ENCODE results near the gene MED26. TPM values are rescaled to one million over a fixed set of nuclear protein-coding genes. Genes with fewer than 3 reads are reported as not detected.
"Not testable (repeated sequence)": the region's sequence is repeated elsewhere in the genome, so short reads cannot be mapped to it uniquely, and the experiment has no call there.

MED26 gene
- total RNA-seq, 4 donors from 2014 or later, result 4.4 to 12.9 (median 8.4) TPM

- 92 to 96% methylated on average over 3 of the region's 3 CpGs for WGBS, 2 donors
- no peak overlapping the region for H3K27ac ChIP-seq
These were observed 26.6 kb upstream of the MED26 start for GRCh38 chr19:16654627-16655026.

DNA sequence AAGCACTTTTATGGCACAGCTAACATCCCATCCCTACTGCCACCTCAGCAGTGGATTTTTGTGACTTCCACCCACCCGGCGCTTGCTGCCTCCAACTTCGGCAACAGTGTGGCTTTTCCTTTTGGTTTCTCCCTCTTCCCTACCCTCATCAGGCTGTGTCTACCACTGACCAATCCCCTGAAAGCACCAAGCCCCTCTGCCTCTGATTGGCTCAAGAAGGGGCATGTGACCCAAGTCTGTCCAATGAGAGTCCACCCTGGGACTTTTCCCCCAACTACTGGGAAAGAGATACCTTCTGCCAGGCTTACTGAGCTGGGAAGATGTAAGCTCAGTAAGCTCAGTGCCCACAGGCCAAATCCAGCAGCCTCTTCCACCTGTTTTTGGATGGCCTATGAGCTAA lies 26.1 kb upstream of the MED26 start:
- intact Hi-C loops (cut with DNase I), result no loop called here
- WGBS, 2 donors, result 93 to 98% methylated on average over 3 of the region's 3 CpGs
- H3K4me3 ChIP-seq (replicated peaks in 1 of 3), result no peak overlapping the region

More at GRCh38 chr19:16654627-16655026, 26.6 kb upstream of the MED26 start:
- Histone ChIP-seq H3K4me3 (replicated peaks in 1 of 3) (no peak overlapping the region), H3K4me1 (peaks cover 12% of the 10 kb centered on the region in 2 donors), H3K27me3 (no peaks in the 10 kb centered on the region), H3K9me3 (no peaks in the 10 kb centered on the region), H3K36me3 (peaks cover 34 to 61% of the 10 kb centered on the region in 2 donors)
- DNase-seq, result no peak
- intact Hi-C loops (cut with DNase I), result no loop called here
- no peak for TF ChIP-seq POLR2A (IDR thresholded peaks at IDR 0.05)
- TF ChIP-seq, protein P1, sequence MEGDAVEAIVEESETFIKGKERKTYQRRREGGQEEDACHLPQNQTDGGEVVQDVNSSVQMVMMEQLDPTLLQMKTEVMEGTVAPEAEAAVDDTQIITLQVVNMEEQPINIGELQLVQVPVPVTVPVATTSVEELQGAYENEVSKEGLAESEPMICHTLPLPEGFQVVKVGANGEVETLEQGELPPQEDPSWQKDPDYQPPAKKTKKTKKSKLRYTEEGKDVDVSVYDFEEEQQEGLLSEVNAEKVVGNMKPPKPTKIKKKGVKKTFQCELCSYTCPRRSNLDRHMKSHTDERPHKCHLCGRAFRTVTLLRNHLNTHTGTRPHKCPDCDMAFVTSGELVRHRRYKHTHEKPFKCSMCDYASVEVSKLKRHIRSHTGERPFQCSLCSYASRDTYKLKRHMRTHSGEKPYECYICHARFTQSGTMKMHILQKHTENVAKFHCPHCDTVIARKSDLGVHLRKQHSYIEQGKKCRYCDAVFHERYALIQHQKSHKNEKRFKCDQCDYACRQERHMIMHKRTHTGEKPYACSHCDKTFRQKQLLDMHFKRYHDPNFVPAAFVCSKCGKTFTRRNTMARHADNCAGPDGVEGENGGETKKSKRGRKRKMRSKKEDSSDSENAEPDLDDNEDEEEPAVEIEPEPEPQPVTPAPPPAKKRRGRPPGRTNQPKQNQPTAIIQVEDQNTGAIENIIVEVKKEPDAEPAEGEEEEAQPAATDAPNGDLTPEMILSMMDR (IDR thresholded peaks at IDR 0.05), result no peak

DNA sequence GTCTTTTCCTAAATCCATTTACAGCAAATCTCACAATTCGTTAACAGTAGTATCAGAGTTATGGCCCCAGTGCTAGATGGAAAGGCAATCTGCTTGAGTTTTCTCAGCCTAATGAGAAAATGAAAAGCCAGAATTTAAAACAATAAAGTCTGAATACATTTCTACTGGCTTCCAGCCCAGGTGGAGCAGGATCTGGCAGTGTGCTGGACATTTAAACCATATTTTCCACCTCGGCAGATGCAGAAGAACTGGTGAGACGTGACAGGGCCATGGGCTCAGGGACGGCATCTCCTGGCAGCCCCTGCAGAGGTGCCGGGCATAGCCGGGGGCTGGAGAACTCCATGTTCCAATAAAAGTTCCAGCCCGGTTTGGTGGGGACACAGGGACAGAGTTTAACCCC lies 24.9 kb upstream of the MED26 start:
- no peak for TF ChIP-seq POLR2A (IDR thresholded peaks at IDR 0.05)
- TF ChIP-seq, protein P1 (IDR thresholded peaks at IDR 0.05), result no peak
- Histone ChIP-seq H3K36me3 (peaks cover 34 to 53% of the 10 kb centered on the region in 2 donors), H3K4me3 (replicated peaks in 1 of 3) (no peak overlapping the region), H3K4me1 (no peaks in the 10 kb centered on the region), H3K9me3 (no peaks in the 10 kb centered on the region), H3K27ac (no peak overlapping the region), H3K27me3 (no peaks in the 10 kb centered on the region)
- DNase-seq, result no peak
- WGBS, 2 donors, result 78 to 84% methylated on average over 7 of the region's 7 CpGs
- intact Hi-C loops (cut with DNase I), result no loop called here

More for the DNA sequence above, 26.1 kb upstream of the MED26 start:
- H3K4me1 ChIP-seq, result peaks cover 8 to 10% of the 10 kb centered on the region in 2 donors
- peaks cover 34 to 61% of the 10 kb centered on the region in 2 donors for H3K36me3 ChIP-seq
- no peaks in the 10 kb centered on the region for H3K27me3 ChIP-seq
- H3K27ac ChIP-seq, result no peak overlapping the region
- no peaks in the 10 kb centered on the region for H3K9me3 ChIP-seq
- no peak for DNase-seq
- no peak for TF ChIP-seq POLR2A (IDR thresholded peaks at IDR 0.05)
- TF ChIP-seq, protein P1 (IDR thresholded peaks at IDR 0.05), result no peak

GRCh38 chr19:16651421-16652188 lies 23.6 kb upstream of the MED26 start:
- H3K27me3 ChIP-seq; H3K4me3 ChIP-seq (replicated peaks in 1 of 3); H3K9me3 ChIP-seq; H3K27ac ChIP-seq; DNase-seq; H3K4me1 ChIP-seq; intact Hi-C loops (cut with DNase I): not testable (repeated sequence)
- WGBS, 2 donors, result 94 to 97% methylated on average over 8 of the region's 8 CpGs
- H3K36me3 ChIP-seq, result peaks cover 40 to 54% of the 10 kb centered on the region in 2 donors

DNA sequence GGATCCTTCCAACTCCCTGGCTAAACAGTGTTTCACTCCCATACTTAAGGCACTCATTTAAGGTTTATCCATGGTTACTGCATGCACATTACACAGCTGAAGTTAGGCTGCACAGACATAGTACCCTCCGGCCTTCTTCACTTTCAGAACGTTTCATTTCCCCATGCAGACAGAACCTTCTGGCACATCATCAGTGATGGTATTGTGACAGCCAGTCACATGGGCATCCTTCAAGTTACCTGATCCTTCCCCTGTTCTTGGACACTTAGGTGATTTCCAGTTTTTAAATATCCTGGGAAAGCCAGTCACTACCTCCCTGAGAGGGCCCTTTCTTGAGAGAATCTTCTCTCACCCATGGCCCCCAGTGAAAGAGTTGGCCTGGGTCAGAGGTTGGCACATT lies 22.8 kb upstream of the MED26 start:
- DNase-seq, result no peak
- 90 to 93% methylated on average over 2 of the region's 2 CpGs for WGBS, 2 donors
- intact Hi-C loops (cut with DNase I), result no loop called here
- H3K4me1 ChIP-seq, result no peaks in the 10 kb centered on the region
- TF ChIP-seq POLR2A (IDR thresholded peaks at IDR 0.05), result no peak
- TF ChIP-seq, protein P1 (IDR thresholded peaks at IDR 0.05), result no peak
- no peaks in the 10 kb centered on the region for H3K27me3 ChIP-seq
- peaks cover 45 to 53% of the 10 kb centered on the region in 2 donors for H3K36me3 ChIP-seq
- H3K27ac ChIP-seq, result no peak overlapping the region
- H3K9me3 ChIP-seq, result no peaks in the 10 kb centered on the region
- no peak overlapping the region for H3K4me3 ChIP-seq (replicated peaks in 1 of 3)
